Medulla oblongata (tissue), 1 donor: Measurements from ENCODE around the gene AMFR.

Experiments used
- DNase-seq: peaks from one replicate; pipeline ENCODE4 v3.0.0-alpha.2; 2015; ENCODE audit errors: extremely low spot score

The AMFR gene

DNA sequence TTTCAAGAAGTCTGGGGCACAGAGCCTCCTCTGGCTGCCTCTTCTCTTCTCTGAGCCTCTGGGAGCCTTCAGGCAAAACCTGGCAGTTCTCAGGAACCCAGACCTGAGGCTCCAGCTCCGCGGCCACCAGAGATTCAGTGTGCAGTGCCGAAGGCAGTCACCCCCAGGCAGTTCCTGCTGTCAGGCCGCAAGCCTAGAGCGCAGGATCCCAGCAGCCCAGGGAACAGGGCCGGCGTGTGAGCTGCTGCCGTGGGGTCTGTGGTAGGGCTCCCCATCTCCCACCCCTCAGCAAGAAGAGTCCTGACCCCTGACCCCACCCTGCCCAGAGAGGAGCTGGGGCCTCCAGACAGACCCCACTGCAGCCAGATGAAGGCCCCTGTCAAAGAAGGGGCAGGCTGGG, 78.2 kb downstream of the AMFR start:
- no peak for DNase-seq

DNA sequence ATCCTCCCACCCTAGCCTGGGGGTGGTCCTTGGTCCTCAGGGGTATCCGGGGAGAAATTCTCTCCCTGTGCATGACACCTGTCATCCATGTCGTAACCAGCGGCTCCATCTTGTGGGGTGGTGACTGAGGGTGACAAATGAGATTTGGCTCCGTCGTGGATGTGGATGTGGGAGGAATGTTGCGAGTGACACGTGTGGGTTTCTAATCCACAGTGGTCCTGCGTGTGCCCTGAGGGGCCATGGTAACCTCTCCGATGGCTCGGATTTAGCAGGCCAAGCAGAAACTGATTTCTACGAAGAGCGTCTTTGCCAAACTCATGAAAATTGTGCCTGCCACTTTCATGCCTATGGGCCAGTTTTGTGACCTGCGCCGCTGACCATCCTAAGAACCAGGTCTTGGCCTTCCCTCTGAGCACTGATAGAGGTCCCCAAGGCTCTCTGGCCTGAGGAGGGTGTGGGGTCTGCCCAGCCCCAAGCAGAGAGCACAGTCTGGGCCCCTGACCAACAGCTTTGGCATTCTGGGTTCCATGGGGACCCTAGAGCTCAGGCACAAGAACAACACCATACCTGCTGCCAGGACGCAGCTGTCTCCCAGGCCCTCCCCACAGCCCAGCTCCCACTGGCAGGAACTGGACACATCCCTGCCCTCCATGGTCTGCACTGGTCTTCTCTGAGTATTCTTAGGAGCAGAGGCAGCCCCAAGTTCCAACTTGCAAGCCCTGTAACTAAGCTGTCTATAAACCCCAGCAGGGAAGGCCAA, 79.0 kb downstream of the AMFR start:
- no peak for DNase-seq

DNA sequence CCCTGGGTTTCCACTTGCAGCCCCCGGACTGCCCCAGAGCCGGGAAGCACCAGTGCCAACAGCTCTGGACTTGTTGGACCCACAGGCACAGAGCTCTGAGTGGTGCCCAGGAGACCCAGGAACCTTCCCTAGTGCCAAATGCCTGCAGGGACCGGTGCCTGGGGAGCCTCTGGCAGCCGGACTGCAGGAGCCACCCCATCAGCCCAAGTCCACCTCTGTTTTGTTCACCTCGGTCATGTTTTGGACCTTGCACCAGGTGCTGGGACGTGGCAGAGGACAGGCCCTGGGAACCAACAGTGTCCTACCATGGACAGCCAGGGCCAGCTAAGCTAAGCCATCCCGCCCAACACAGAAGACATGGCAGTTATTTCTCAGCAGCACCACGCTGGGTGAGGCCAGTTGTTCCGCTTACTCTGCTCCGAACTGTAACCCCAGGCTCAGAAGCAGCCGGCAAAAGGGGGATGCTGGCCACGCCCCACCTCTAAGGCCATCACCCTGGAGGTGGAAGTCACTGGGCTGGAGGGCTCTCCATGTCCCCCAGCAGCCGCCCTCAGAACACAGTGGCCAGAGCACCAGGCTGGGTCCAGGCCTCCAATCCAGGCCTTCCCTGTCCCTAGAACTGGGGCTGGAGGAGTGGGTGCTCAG, 79.8 kb downstream of the AMFR start:
- DNase-seq: no peak

DNA sequence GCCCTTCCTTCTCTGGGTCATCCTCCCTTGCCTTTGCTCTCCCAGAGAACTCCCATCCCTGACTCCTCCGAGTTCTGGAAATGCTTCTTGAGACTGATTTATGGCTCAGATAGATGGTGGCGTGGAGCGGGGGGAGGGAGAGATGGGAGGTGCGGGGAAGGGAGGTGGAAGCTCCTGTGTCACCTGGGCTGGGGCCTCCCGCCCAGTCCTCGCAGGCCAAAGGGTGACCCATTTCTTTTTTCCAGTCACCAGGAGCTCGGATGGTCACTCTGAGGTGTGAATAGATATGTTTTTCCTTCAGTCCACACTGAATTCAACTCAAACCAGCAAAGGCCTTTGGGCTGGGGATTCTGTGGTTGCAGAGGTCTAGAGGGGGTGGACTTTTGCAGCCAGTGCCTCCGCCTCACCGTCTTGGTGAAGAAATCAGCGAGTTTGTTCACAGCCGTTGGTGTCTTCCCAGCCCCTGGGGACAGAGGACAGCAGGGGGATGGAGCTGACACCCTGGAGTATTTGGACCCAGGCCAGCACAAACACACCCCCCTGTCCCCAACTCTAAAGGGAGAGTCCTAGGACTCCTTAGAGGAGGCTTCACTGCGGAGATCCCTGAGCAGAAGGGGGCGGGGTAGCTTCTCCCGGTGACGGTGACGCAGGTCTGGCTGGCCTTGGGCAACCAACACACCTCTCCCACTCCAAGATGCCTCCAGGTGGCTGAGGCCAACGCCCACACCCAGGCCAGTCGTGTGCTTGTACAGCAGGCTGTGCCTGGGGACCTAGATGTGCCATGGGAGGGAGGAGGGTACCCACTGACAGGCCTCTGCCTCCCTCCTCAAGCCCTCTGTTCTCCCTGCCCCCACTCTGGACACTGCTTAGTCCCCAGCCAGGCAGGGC, 80.6 kb downstream of the AMFR start:
- no peak for DNase-seq

DNA sequence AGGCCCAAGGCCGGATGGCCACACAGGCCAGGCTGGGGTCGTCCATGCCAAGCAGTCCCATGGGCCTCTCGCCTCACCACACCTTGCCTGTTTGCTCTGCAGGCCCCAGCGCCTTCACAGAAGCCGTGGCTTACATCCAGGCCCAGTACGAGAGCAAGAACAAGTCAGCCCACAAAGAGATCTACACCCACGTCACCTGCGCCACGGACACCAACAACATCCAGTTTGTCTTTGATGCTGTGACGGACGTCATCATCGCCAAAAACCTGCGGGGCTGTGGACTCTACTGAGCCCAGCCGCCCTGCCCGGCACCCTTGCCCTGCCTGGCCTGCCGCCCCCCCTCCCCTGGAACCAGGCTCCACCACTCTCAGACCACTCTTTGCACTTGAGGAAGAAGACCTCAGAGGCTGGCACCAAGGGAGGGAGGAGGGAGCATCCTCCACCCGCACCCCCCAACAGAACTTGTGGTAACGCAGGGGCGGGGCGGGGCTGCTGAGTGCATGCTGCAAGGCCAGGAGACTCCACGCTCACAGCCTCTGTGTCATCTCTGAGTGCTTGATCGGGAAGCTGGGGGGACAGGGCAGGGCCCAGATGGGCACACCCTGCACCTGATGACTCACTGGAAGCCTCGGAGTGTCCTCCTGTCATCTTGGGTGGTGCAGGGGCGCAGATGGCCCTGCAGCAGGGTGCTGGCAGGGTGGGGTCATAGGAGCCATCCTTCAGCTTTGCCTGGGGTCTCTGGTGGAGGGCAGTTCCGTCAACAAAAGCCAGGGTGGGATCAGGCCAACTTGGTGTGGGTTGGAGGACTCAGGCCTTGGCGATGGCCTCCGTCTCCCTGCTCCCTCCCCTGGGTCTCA, 81.5 kb downstream of the AMFR start:
- DNase-seq: no peak

DNA sequence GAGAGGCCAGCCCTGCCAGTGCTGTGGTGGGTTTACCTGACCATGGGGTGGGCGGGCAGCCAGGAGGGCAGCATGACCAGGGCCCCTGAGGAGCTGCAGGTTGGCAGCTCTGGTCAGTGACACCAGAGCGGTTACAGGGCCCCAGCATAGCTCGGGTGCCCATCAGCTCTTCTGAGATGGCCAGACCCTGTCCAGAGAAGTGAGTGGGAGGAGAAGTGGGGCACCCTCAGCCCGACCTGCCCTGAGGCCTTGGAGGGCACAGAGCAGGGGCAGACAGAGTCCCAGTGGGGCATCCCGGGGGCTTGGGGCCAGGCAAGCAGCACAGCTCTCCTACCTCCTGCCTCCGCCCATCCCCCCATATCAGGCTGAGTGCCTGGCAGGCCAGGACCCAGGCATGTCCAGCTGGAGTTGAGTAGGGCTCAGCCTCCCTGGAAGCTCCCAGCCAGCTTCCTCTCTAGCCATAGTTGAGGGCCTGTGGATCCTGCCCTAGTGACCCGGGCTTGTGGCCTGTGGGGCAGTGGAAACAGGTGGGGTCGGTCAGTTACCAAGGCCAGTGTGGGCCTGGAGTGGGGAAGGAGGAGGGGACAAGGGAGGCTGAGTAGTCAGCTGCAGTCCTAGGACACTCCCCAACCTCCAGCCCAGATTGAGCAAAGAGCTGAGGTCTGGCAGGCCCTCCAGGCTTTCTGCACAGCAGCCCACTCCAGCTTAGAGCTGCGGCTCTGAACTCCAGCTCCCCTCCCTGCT, 83.5 kb downstream of the AMFR start:
- no peak for DNase-seq

DNA sequence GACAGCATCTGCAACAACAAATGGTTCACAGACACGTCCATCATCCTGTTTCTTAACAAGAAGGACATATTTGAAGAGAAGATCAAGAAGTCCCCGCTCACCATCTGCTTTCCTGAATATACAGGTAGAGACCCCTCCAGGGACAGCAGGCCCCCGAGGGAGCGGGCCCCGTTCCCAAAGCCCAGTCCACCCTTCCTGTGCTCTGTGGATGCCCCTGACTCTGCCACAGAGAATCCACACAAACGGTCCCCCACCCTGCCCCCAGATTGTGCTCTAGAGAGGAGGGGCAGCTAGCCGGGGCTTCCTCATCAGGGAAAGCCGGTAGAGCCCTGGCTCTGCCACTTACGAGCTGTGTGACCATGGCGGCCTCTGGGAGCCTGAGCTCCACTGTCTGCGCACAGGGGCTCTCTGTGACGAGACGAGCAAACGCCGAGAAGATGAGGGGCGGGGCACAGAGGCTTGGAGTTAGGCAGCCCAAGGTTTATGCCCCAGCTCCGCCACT, 84.4 kb downstream of the AMFR start:
- no peak for DNase-seq

DNA sequence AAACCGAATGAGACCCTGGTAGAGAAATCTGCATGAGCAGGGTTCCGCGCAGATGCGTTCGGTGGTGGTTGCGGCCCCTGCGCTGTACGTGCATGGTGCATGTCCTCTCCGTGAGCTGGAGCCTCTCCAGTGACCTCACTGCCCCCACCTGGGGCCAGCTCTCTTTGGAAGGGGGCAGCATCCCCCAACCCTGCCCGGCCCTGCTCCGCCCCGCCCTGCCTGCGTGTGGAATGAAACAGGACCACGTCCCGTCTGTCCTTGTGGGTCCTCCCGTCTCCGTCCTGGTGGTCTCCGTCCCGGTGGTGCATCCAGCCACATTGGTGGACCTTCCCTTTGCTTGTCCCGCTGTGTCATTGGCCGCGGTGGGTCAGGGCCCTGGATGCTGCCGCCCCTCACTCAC, 84.9 kb downstream of the AMFR start:
- no peak for DNase-seq

DNA sequence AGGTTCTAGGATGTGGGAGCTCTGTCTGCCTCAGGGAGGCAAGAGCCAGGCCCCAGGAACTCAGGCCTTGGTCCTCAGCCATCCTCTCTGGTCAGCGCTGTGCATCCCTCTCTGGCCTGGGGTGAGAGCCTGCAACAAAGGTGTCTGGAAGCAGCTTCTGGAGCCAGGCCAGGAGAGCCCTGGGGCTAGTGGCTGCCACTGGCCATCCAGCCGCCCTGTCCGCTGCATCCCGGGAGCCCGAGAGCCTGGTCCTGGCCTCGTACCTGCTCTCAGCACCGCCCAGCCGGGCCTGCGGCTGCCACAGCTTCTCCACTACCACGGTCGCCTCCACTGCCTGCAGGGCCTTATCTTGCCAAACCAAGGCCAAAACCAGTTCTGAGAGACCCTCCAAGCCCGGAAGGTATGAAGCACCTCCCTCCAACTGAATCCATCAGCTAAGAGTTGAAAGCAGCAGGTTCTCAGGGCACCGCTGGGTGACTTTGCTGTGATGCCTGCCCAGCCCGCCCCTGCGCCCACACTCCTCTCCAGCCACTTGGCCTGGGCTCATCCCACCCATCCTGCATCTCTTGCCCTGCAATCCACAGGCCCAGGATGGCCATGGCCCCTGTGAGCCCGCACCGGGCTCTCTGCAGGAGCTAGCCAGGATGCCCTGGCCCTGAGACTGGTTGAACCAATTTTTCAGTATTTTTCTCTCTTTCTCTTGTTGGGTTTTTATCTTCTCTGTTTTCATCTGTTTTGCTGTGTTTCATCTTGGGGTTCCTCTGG, 85.7 kb downstream of the AMFR start:
- no peak for DNase-seq

DNA sequence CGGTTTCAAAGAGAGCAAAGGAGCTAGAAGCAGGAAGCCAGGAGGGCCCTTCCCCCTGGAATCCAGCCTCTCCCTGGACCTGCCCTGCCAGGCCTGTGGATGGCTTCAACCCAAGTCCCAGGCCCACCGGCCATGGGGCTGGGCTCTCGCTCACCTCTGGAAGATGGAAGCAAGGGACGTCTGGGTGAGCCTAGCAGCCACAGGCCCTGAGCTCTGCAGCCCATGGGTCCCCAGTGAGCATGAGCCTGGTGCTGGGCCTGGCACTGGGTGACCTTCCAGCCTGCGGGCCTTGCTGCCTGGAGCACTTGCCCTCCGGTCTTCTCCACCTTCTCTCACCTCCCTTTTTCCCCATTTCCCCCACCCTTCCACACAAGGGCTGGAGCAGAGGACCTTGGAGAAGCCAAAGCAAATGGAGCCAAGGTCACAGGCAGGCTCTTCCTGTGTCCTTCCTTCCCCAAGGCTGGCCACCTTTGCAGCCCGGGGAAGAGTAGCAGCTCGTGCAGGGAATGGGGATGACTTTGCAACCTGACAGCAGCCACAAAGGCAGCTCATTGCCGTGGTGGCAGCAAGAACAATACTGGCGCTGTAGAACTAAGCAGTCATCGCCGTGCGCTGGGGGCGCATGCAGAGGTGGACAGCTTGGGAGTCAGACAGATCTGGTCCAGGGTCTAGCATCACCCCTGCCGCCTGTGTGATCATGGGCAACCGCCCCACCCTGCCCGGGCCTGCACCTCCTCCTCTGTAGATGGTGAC, 86.6 kb downstream of the AMFR start:
- DNase-seq: no peak

DNA sequence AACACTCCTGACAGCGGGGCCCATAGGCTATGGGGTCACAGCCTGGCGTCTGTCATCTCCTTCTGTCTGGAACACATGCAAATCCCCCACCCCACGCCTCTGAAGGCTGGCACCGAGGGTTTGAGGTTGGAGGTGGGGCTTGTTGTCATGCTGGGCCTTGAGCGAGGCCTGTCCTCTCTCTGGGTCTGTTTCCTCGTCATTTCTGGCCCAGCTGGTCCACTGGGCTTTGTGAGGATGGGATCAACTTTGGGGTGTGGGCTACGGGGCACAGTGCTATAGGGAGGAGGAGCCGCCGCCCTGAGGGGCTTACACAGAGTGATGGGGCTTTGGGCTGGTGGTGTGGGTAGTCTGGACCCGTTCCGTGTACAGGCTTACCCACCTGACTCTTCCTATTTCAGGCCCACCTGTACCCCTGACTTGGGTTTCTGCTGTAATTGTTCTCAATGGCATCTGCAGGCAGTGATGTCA, 87.5 kb downstream of the AMFR start:
- no peak for DNase-seq

DNA sequence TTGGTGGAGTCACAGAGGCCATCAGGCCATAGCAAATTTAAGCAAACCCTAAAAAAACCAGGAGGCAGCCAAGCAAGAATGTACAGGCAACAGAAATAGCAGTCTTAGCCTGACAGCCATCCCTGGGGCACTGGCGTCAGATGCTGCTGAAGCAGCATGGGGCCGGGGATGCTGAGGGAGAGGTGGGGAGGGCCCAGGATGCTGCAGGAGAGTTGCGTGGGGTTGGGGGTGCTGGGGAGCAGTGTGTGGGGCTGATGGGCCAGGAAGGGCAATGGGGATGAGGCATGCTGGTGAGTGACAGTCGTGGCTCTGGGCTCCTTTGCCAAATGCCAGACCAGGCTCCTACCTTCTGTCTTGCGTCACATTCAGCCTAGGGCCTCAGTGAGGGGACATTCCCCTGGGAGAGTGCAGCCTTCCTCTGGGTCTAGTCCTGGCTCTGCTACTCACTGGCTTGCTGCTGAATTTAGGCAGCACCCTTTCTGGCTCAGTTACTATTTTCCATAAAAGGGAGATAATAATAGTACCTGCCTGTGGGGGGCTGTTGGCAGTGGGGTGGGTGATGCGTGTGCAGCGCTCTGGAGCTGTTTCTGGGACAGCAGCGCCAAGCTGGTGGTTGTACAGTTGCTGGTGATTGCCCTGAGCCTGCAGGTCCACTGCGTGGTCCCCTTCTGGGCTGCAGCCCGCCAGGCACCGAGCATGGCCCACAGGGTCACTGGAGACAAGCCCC, 88.1 kb downstream of the AMFR start:
- DNase-seq: no peak

DNA sequence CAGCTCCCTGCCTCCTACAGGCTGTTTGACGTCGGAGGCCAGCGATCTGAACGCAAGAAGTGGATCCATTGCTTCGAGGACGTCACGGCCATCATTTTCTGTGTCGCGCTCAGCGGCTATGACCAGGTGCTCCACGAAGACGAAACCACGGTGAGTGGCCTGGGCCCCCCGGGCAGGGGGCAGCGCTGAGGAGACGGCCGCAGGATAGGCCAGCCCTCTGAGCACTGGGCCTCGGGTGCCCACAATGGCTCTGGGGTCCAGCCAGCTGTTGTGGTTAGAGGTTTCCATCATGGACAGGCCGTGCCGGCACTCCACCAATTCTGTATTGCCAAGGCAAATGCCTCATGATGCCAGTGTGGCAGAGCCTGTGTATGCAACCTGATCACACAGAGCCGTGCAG, 88.6 kb downstream of the AMFR start:
- DNase-seq: no peak

DNA sequence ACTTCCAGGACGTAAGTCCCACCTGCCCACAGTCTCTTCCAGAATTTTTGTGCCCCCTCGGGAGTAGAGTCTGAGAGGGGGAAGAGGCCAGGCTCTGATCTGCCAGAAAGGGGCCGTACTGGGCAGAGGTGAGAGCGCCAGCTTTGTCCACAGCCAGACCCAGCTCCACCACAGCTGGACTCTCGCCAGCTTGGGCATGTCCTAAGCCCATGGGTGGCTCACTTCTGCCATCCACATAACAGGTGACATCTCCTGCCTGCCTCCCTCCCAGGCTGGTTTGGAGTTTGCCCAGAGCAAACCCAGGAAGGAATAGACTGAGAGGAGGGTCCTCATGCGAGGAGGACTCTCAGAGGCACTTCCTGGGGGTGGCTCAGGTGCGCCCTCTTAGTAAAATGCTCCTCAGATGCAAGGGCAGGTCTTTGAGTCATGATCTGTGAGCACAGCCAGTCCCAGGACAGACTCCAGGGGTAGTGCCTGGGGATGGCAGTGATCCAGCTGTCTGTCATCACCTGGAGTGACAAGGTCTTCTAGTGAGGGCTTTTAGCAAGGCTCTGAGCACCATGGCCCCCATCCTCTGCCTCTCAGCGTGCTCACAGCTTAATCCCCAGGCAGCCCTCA, 89.2 kb downstream of the AMFR start:
- no peak for DNase-seq

DNA sequence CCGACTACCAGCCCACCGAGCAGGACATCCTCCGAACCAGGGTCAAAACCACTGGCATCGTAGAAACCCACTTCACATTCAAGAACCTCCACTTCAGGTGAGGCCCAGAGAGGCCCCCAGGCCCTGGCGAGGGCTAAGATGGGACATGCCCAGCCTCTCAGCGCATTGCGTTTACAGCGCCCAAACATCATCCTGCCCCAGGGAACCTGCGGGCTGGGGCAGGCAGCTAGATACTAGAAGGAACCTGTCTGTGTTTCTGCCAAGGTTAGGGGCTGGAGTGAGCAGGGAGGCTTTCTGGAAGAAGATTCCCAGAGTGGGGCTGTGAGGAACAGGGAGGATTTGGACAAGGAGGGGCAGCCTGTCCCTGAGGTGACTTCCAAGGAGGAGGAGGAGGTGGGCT, 90.6 kb downstream of the AMFR start:
- DNase-seq: no peak

DNA sequence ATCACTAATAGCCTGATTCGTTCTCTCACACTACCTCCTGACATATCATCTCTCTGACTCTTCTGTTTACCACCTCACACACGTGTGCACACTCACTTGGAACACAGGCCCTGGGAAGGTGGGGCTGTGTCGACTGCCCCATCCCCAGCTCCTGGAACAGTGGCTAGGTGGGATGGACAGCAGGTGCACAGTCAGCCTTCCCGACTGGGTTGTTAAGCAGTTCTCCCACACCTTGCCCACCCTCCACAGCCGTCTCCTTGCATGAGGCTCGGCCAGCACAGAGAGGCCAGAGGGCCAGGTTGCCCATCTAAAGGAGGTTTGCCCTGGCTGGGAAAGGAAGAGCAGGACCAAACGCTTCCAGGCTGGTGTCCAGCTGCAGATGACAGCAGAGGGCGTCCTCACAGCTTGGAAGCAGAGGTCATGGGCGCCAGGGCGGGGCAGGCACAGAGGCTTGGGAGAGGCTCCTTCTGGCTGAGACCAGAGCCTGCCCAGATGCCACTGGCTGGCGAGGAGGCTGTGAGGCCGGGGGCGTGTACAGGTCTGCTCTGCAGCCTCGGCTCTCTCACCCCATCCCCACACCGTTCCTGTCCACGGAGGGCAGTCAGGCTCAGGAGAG, 92.8 kb downstream of the AMFR start:
- peak; percentile 89 for DNase-seq

DNA sequence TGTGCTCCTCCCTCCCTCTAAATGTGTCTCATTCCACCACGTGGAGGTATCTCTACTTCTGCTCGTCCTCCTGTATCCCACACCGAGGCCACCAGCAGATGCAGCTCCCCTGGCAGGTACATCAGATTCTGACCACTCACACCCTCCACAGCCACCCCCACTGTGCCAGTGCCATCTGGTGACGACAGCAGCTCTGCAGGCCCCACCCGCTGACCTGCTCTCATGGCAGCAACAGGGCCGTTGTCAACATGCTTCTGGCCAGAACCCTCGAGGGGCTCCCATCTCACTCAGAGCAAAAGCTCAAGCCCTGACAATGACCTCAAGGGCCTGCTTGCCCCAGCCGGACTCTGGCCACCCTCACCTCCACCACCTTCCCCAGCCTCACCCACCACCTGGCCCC, 93.4 kb downstream of the AMFR start:
- no peak for DNase-seq

DNA sequence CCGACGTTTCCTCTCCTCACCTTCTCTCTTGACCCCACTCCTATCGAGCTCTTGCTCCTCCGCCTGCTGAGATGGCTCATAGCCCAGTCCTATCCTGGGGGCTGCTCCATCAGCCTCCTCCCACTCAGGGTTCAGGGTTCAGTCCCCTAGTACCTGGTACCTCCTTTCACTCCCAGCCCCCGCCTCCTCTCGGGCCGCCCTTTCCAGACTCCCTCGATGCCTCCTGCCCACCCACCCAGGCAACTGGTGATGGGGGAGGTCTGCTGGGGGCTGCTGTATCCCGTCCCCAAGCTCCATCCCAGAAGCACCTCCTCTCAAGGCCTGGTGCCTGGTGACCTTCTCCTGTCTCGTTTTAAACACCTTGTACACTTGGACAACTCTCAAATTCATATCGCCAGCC, 93.9 kb downstream of the AMFR start:
- no peak for DNase-seq
